ENCODE results near the gene SLC47A2.

Gene SLC47A2

DNA sequence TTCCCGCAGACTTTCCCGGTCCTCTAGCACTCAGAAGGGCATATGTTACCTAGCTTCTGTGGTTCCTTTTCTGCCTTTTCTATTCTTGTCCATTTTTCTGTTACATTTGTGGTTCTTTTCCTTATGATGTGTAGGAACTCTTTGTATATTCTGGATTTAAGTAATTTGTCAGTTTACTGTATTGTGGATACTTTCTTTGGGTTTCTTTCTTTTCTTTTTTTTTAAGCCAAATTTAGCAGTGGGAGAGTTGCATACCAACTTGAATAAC lies 67.2 kb downstream of the SLC47A2 start:
- H3K27me3 Mint-ChIP-seq: peaks cover 24% of the 10 kb centered on the region
- H3K36me3 Mint-ChIP-seq: peaks cover 18% of the 10 kb centered on the region
- no peak for DNase-seq
- H3K27ac Mint-ChIP-seq: no peak overlapping the region
- peaks cover 2% of the 10 kb centered on the region for H3K9me3 Mint-ChIP-seq
- peaks cover 38% of the 10 kb centered on the region for H3K4me1 Mint-ChIP-seq
- peak overlapping the region; percentile 92 for H3K4me3 Mint-ChIP-seq
- CTCF ChIA-PET: interaction anchor here (0.7 to 3.9 kb wide), 4 partner anchors 57 to 136 kb away, joined by 3 to 23 read pairs (median 4); no protein-coding TSS in a partner anchor

DNA sequence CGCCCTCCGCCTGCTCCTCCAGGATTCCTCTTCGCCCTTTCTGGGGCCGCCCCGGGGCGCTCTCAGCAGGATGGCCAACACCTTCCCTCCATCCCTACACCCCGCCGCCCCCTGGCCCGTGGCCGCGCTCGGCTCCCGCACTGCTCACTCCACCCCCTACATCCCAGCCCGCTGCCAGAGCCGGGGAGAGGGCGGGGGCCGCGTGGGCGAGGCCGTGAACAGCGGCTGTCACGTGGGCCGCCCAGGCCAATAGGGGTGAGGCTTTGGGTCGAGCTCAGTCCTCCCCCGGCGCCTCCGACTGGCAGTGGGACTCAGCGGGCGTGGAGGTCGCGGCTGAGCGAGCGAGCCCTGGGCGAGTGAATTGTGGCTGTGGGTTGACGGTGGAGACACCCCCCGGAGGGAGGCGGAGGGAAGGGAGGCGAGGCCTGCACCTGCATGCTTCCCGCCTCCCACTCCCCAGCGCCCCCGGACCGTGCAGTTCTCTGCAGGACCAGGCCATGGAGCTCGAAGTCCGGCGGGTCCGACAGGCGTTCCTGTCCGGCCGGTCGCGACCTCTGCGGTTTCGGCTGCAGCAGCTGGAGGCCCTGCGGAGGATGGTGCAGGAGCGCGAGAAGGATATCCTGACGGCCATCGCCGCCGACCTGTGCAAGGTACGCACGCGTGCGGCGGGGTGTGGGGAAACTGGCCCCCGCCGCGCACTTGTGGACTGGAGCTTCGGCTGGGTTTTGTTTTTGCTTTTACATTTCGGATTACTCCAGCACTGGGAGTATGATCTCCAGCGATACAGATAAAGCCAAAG lies 67.7 kb downstream of the SLC47A2 start, which contains the start of gene ALDH3A2:
TSS of gene ALDH3A2 (plus strand) at position 277 of the 799 bp plus-strand sequence. CDS start at position 498, 221 bp downstream.
- H3K27ac Mint-ChIP-seq: peak within 1 kb of the TSS; percentile 85
- H3K4me3 Mint-ChIP-seq: peak within 1 kb of the TSS; percentile 92
- H3K9me3 Mint-ChIP-seq: peaks cover 2% of the 10 kb centered on the region
- peaks cover 15% of the 10 kb centered on the region for H3K36me3 Mint-ChIP-seq
- DNase-seq: peak; percentile 96
- CTCF ChIA-PET: interaction anchor here (0.5 to 3.9 kb wide), 7 partner anchors 57 to 1385 kb away, joined by 3 to 23 read pairs (median 4); no protein-coding TSS in a partner anchor
- H3K27me3 Mint-ChIP-seq: peaks cover 27% of the 10 kb centered on the region
- H3K4me1 Mint-ChIP-seq: peaks cover 38% of the 10 kb centered on the region

DNA sequence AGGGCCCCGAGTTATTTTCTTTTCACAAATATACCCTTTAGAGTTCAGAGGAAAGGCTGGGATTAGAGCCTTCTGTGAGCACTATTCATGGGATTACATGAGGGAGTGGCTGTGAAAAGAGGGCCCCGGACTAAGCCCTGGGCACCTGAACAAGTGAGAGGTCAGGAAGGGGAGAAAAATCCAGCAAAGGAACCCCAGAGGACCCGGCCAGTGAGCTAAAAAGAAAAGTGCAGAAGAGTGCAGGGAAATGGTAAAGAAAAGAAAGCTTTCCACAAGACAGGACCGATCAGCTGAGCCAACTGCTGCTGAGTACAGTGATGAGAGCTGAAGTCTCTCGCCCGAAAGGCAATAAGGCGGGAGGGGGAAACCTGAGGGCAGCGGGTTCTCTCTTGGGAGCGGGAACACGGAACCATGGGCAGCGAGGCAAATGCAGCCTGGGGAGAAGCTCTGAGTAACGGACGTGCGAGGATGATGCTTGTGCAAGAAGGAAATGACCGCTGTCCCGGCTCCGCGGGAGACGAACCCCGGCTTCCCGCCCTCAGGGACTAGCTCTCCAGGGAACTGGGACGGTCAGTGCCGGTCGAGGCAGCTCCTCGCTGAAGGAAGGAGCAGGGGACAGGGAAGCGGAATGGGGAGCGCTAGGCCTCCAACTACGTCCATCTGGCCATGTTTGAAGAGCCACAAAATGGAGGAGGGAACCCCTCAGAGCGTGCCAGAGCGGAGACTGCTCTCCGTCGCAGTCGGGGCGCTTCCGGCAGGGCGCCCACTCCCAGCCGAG lies 68.5 kb downstream of the SLC47A2 start:
- no peak for DNase-seq
- Mint-ChIP-seq H3K4me1 (peaks cover 38% of the 10 kb centered on the region), H3K9me3 (no peaks in the 10 kb centered on the region), H3K4me3 (peak overlapping the region; percentile 92), H3K27me3 (peaks cover 30% of the 10 kb centered on the region), H3K36me3 (peaks cover 9% of the 10 kb centered on the region), H3K27ac (peak overlapping the region; percentile 85)
- CTCF ChIA-PET: interaction anchor here (0.5 to 3.9 kb wide), 12 partner anchors 10 to 1385 kb away, joined by 3 to 23 read pairs (median 3); partner anchors contain the start of gene B9D1

GRCh38 chr17:19646788-19647696 lies 69.3 kb downstream of the SLC47A2 start:
- Mint-ChIP-seq H3K9me3 (no peaks in the 10 kb centered on the region), H3K4me3 (peak overlapping the region; percentile 92), H3K27ac (peak overlapping the region; percentile 85), H3K4me1 (peaks cover 44% of the 10 kb centered on the region), H3K36me3 (peaks cover 4% of the 10 kb centered on the region), H3K27me3 (peaks cover 38% of the 10 kb centered on the region)
- no peak for DNase-seq
- CTCF ChIA-PET: interaction anchor here (0.6 to 3.9 kb wide), 16 partner anchors 9 to 284 kb away, joined by 3 to 23 read pairs (median 3); partner anchors contain the start of gene B9D1

- no peak overlapping the region for H3K4me3 Mint-ChIP-seq
- H3K27me3 Mint-ChIP-seq: peaks cover 39% of the 10 kb centered on the region
- no peak overlapping the region for H3K27ac Mint-ChIP-seq
- H3K9me3 Mint-ChIP-seq: no peaks in the 10 kb centered on the region
- peaks cover 2% of the 10 kb centered on the region for H3K36me3 Mint-ChIP-seq
- CTCF ChIA-PET: interaction anchor here (0.7 to 3.9 kb wide), 11 partner anchors 9 to 280 kb away, joined by 3 to 23 read pairs (median 4); no protein-coding TSS in a partner anchor
- peak; percentile 68 for DNase-seq
- peaks cover 43% of the 10 kb centered on the region for H3K4me1 Mint-ChIP-seq
These were observed 70.6 kb downstream of the SLC47A2 start for GRCh38 chr17:19645734-19646201.

- CTCF ChIA-PET: interaction anchor here (0.8 to 1.6 kb wide), 2 partner anchors 17 to 131 kb away, joined by 4 to 11 read pairs; no protein-coding TSS in a partner anchor
- Mint-ChIP-seq H3K9me3 (no peaks in the 10 kb centered on the region), H3K27ac (no peak overlapping the region), H3K4me1 (peaks cover 34% of the 10 kb centered on the region), H3K36me3 (peaks cover 2% of the 10 kb centered on the region), H3K4me3 (no peak overlapping the region), H3K27me3 (peaks cover 40% of the 10 kb centered on the region)
- DNase-seq: no peak
These were observed 71.7 kb downstream of the SLC47A2 start for GRCh38 chr17:19644493-19645210.

DNA sequence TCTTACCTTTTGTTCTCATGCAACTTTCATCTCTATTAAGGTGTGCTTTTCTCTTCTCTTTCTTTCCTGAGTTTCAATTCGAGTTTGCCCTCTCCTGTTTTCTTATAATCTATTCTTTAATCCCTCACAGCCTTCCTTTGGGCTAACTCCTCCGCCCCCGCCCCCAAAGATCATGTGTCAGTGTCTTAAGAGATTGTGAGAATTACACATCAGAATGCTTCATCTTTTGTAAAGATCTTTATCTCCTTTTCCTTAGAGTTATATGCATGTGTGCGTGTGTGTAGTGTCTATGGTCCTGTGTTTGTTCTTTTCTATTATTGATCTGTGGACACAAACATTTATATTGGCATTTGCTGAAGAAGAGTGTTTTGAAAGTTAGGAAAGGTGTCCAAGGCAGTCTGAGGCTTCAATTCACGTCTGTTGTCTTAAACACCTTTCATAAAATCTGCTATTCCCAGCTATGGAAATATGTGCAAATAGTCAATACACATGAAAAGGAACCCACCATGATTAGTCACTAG lies 74.0 kb downstream of the SLC47A2 start:
- peaks cover 20% of the 10 kb centered on the region for H3K4me1 Mint-ChIP-seq
- DNase-seq: no peak
- H3K9me3 Mint-ChIP-seq: peaks cover 2% of the 10 kb centered on the region
- no peak overlapping the region for H3K27ac Mint-ChIP-seq
- H3K36me3 Mint-ChIP-seq: no peaks in the 10 kb centered on the region
- peaks cover 43% of the 10 kb centered on the region for H3K27me3 Mint-ChIP-seq
- H3K4me3 Mint-ChIP-seq: no peak overlapping the region
- CTCF ChIA-PET: interaction anchor here (1.1 kb wide), 1 partner anchor 96 kb away, joined by 3 read pairs; no protein-coding TSS in a partner anchor

- Mint-ChIP-seq H3K4me1 (peaks cover 14% of the 10 kb centered on the region), H3K27ac (no peak overlapping the region), H3K4me3 (no peak overlapping the region), H3K36me3 (no peaks in the 10 kb centered on the region), H3K27me3 (peaks cover 41% of the 10 kb centered on the region), H3K9me3 (peaks cover 2% of the 10 kb centered on the region)
- no peak for DNase-seq
- CTCF ChIA-PET: interaction anchor here (1.1 kb wide), 1 partner anchor 96 kb away, joined by 3 read pairs; no protein-coding TSS in a partner anchor
These were observed 74.6 kb downstream of the SLC47A2 start for GRCh38 chr17:19641687-19642372.

- no peak for DNase-seq
- CTCF ChIA-PET: no interaction called here
These were observed 84.5 kb downstream of the SLC47A2 start for GRCh38 chr17:19631905-19632304.

GRCh38 chr17:19630661-19631060 lies 85.7 kb downstream of the SLC47A2 start:
- DNase-seq: no peak
- H3K4me3 Mint-ChIP-seq: no peak overlapping the region
- peaks cover 12% of the 10 kb centered on the region for H3K27me3 Mint-ChIP-seq
- no peak overlapping the region for H3K27ac Mint-ChIP-seq
- H3K36me3 Mint-ChIP-seq: no peaks in the 10 kb centered on the region
- H3K4me1 Mint-ChIP-seq: no peaks in the 10 kb centered on the region
- no peaks in the 10 kb centered on the region for H3K9me3 Mint-ChIP-seq
- CTCF ChIA-PET: no interaction called here

More at GRCh38 chr17:19631905-19632304, 84.5 kb downstream of the SLC47A2 start:
- no peaks in the 10 kb centered on the region for H3K9me3 Mint-ChIP-seq
- no peaks in the 10 kb centered on the region for H3K4me1 Mint-ChIP-seq
- H3K4me3 Mint-ChIP-seq: no peak overlapping the region
- no peak overlapping the region for H3K27ac Mint-ChIP-seq
- no peaks in the 10 kb centered on the region for H3K36me3 Mint-ChIP-seq
- peaks cover 12% of the 10 kb centered on the region for H3K27me3 Mint-ChIP-seq

GRCh38 chr17:19630035-19630434 lies 86.3 kb downstream of the SLC47A2 start:
- CTCF ChIA-PET: no interaction called here
- Mint-ChIP-seq H3K27me3 (peaks cover 14% of the 10 kb centered on the region), H3K27ac (no peak overlapping the region), H3K4me1 (no peaks in the 10 kb centered on the region), H3K4me3 (no peak overlapping the region), H3K36me3 (no peaks in the 10 kb centered on the region), H3K9me3 (no peaks in the 10 kb centered on the region)
- DNase-seq: no peak

DNA sequence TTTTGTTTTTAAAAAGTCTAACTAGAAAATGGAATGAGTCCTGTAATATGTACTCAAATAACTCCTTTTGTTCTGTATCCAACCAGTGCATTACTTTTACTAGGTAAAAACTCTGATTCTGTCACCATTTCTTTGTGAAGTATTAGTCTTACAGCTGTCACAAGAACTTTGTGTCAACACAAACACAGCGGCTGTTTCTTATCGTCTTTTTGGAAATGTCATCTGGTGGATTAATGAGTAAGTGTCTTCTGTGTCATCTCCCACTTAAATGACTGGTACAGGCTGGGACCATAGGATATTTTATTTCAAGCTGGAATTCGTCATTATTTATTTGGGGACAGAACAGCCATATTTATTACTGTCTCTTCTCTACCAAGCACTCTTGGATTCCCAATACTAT lies 86.9 kb downstream of the SLC47A2 start:
- CTCF ChIA-PET: no interaction called here
- no peak for DNase-seq
- Mint-ChIP-seq H3K27ac (no peak overlapping the region), H3K27me3 (peaks cover 14% of the 10 kb centered on the region), H3K4me3 (no peak overlapping the region), H3K36me3 (no peaks in the 10 kb centered on the region), H3K4me1 (no peaks in the 10 kb centered on the region), H3K9me3 (no peaks in the 10 kb centered on the region)
